Activated CD8-positive, alpha-beta memory T cell treated with anti-CD3 and anti-CD28 coated beads, Interleukin-2, amount 10 ng/mL, durations not matched to agents 7 days and 5 days (primary cell): Measurements from ENCODE around the gene RPL36AL. TPM values are rescaled to one million over a fixed set of nuclear protein-coding genes. Genes with fewer than 3 reads are reported as not detected.

ENCODE experiments used
- ATAC-seq: fragments of 150-1000 bp; cut with Tn5 transposase; one replicate; pipeline ENCODE4 v1.10.0; 2021; ENCODE audit warnings: moderate library complexity
- CTCF ChIA-PET: fragments of 350-600 bp; sonication (Branson Sonifier 250); formaldehyde crosslinking; loops from one replicate; lab custom pipeline; 2021; ENCODE audit warnings: antibody characterized with exemption; lab: Charles Lee
- DNase-seq: peaks from one replicate; pipeline ENCODE4 v3.0.0-alpha.2; 2020
- H3K27ac Mint-ChIP-seq: one replicate; pipeline ENCODE4 v1.8.0; 2021; ENCODE audit warnings: mild to moderate bottlenecking, mixed read lengths
- H3K27me3 Mint-ChIP-seq: one replicate; pipeline ENCODE4 v1.8.0; 2021; ENCODE audit warnings: mixed read lengths
- H3K36me3 Mint-ChIP-seq: one replicate; pipeline ENCODE4 v1.8.0; 2021; ENCODE audit warnings: mild to moderate bottlenecking, mixed read lengths
- H3K4me1 Mint-ChIP-seq: one replicate; pipeline ENCODE4 v1.8.0; 2021; ENCODE audit warnings: mixed read lengths
- H3K4me3 Mint-ChIP-seq: one replicate; pipeline ENCODE4 v1.8.0; 2021; ENCODE audit warnings: mild to moderate bottlenecking, moderate library complexity, mixed read lengths
- H3K9me3 Mint-ChIP-seq: one replicate; pipeline ENCODE4 v1.8.0; 2022; ENCODE audit warnings: low read depth, mixed read lengths
- total RNA-seq, 2 experiments: library from RNA; stranded (reverse); gene quantifications; one replicate each; pipeline ENCODE4 v1.2.3, GENCODE V29; 2021

The RPL36AL gene
- total RNA-seq, 2 experiments from 2014 or later, result 245 to 248 TPM

DNA sequence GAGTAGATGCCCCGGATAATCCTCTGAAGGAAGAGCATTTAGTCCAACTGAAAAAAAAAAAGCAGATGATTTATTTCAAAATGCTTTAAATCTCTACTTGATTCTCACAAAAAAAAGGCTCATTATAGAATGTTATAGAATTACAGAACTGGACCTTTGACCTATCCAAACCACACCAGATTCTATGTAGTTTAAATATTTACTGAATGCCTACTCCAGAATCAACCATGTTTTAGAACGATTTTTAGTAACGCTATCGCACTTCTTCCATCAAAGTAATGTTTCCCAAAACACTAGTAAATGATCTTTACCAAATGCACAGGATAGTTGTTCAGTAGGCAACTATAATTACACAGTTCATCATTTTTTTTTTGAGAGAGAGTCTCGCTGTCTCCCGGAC, 36.8 kb downstream of the RPL36AL start:
- ATAC-seq (no peak), DNase-seq (no peak)
- Mint-ChIP-seq H3K4me1 (peaks cover 47% of the 10 kb centered on the region), H3K36me3 (peaks cover 57% of the 10 kb centered on the region), H3K27ac (peak overlapping the region; percentile 99), H3K27me3 (no peaks in the 10 kb centered on the region), H3K4me3 (peak overlapping the region; percentile 89), H3K9me3 (no peaks in the 10 kb centered on the region)
- CTCF ChIA-PET, result interaction anchor here (0.7 to 1.2 kb wide), 2 partner anchors 15 to 38 kb away, joined by 3 read pairs; partner anchors contain the start of gene LRR1

DNA sequence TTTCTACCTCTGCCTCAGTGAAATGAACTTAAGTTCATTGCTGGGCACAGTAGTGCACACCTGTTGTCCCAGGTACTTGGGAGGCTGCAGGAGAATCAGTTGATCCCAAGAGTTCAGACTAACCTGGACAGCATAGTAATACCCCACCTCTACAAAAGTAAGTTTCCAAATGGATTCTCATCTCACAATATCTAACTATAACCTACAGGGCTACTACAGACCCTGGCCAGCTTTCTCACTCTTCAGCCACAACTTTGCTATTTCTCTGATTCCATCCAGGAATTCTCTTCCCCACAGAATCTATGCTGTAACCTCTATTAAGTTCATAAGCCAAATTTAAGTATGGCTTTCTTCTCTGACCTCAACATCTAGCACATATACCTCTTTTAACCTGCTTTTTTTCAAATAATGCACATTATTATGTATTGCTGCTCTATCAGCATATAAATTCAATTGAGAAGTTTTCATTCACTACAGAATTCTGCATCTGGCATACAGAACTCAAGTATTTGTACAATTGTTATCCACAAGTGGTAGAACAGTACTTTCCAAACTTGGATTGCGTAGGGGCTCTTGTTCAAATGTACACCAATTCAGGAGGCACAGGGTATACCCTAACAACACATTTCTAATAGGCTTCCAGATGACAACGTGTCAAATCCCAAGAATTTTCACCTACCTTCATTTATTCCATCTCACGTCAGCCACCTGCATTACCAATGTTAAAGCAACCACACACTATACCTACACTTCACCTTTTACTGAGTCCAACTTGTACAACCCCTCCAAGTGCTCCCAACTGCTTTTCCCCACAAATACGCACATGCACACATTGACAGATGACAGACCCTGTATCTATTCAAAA, 38.1 kb downstream of the RPL36AL start:
- H3K36me3 Mint-ChIP-seq, result peaks cover 65% of the 10 kb centered on the region
- DNase-seq (no peak), ATAC-seq (no peak)
- H3K27me3 Mint-ChIP-seq, result no peaks in the 10 kb centered on the region
- H3K27ac Mint-ChIP-seq, result peak overlapping the region; percentile 29
- CTCF ChIA-PET, result interaction anchor here (0.5 to 1.2 kb wide), 3 partner anchors 17 to 121 kb away, joined by 3 to 4 read pairs (median 3); partner anchors contain the start of gene LRR1
- H3K4me1 Mint-ChIP-seq, result peaks cover 49% of the 10 kb centered on the region
- H3K4me3 Mint-ChIP-seq, result no peak overlapping the region
- H3K9me3 Mint-ChIP-seq, result no peaks in the 10 kb centered on the region

- Mint-ChIP-seq H3K4me1 (peaks cover 45% of the 10 kb centered on the region), H3K9me3 (no peaks in the 10 kb centered on the region), H3K36me3 (peaks cover 72% of the 10 kb centered on the region), H3K4me3 (no peak overlapping the region), H3K27ac (peak overlapping the region; percentile 27), H3K27me3 (no peaks in the 10 kb centered on the region)
- DNase-seq (no peak), ATAC-seq (no peak)
- CTCF ChIA-PET, result interaction anchor here (0.9 kb wide), 1 partner anchor 120 kb away, joined by 3 read pairs; no protein-coding TSS in a partner anchor
Measured at GRCh38 chr14:49581209-49582112, 39.0 kb downstream of the RPL36AL start.

DNA sequence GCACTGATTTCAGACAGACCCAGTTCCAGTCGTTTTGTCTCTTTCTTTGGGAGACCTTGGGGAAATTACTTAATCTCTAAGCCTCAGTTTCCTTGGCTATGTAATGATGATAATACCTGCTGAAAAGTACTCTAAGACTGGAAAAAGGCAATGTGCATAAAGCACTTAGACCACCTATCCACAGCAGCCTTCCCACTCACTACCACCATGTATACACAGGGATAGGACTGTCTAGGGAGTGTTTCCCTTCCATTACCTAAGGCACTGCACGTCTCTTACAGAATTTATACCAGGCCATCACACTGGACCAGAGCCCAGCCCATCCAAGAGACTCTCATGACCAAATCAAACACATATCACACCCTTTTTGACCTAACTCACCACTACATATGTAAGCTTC, 40.6 kb downstream of the RPL36AL start:
- Mint-ChIP-seq H3K36me3 (peaks cover 67% of the 10 kb centered on the region), H3K4me1 (peaks cover 45% of the 10 kb centered on the region), H3K9me3 (no peaks in the 10 kb centered on the region), H3K27ac (peak overlapping the region; percentile 33), H3K27me3 (no peaks in the 10 kb centered on the region), H3K4me3 (no peak overlapping the region)
- no peak for DNase-seq
- ATAC-seq, result no peak
- CTCF ChIA-PET, result interaction anchor here (1.2 kb wide), 1 partner anchor 42 kb away, joined by 3 read pairs; no protein-coding TSS in a partner anchor

DNA sequence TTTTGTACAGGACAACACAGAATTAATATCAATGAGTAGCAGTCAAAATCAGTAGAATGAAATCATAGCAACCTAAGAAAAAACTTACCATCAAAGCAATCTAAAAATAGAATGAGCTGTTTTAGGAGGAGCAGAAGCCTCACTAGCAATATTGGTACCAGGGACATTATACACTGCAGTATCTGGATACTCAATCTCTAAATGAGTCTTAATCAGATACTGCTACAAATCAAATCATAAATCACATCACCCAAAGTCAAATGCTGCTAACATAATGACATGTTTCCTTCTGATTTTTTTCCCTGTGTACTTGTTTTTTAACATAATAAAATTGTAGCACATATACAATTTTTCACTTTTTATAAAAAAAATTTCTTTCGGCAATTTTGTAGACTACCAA, 42.3 kb downstream of the RPL36AL start:
- Mint-ChIP-seq H3K4me1 (peaks cover 34% of the 10 kb centered on the region), H3K27ac (no peak overlapping the region), H3K27me3 (no peaks in the 10 kb centered on the region), H3K9me3 (no peaks in the 10 kb centered on the region), H3K36me3 (peaks cover 67% of the 10 kb centered on the region), H3K4me3 (no peak overlapping the region)
- ATAC-seq (no peak), DNase-seq (no peak)
- CTCF ChIA-PET, result no interaction called here

GRCh38 chr14:49574038-49574437, 46.4 kb downstream of the RPL36AL start:
- no peaks in the 10 kb centered on the region for H3K27me3 Mint-ChIP-seq
- ATAC-seq (no peak), DNase-seq (no peak)
- no peak overlapping the region for H3K4me3 Mint-ChIP-seq
- H3K9me3 Mint-ChIP-seq, result no peaks in the 10 kb centered on the region
- peaks cover 57% of the 10 kb centered on the region for H3K36me3 Mint-ChIP-seq
- H3K4me1 Mint-ChIP-seq, result peaks cover 7% of the 10 kb centered on the region
- CTCF ChIA-PET, result interaction anchor here (0.6 kb wide), 1 partner anchor 216 kb away, joined by 3 read pairs; no protein-coding TSS in a partner anchor
- H3K27ac Mint-ChIP-seq, result no peak overlapping the region

DNA sequence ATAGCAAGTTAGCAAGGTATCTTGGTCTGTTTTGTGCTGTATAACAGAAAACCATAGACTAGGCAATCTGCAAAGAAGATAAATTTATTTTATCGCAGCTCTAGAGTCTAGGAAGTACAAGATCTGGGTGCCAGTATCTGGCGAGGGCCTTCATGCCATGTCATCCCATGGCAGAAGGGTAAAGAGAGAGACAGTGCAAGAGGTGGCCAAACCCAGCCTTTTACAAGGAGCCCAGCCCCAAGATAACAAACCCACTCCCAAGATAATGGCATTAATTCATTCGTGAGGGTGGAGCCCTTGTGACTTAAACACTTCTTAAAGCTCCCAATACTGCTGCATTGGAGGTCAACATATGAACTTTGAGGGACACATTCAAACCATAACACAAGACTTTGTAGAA, 51.1 kb downstream of the RPL36AL start:
- DNase-seq (no peak), ATAC-seq (no peak)
- H3K27me3 Mint-ChIP-seq, result no peaks in the 10 kb centered on the region
- peaks cover 25% of the 10 kb centered on the region for H3K36me3 Mint-ChIP-seq
- H3K9me3 Mint-ChIP-seq, result no peaks in the 10 kb centered on the region
- H3K4me1 Mint-ChIP-seq, result no peaks in the 10 kb centered on the region
- no peak overlapping the region for H3K4me3 Mint-ChIP-seq
- no peak overlapping the region for H3K27ac Mint-ChIP-seq
- CTCF ChIA-PET, result no interaction called here

Other genes with a start within 250 kb of the RPL36AL start
- 1,000 to 10,000 TPM; 1,378 to 1,419 TPM for gene RPS29, start 34.2 kb downstream of the RPL36AL start, total RNA-seq
- 10 to 100 TPM; 64.4 to 71.3 TPM for gene LRR1, start 21.7 kb downstream of the RPL36AL start, total RNA-seq
- 10 to 100 TPM; 68.4 to 75.9 TPM for gene MGAT2, start 173 bp upstream of the RPL36AL start, total RNA-seq
- 10 to 100 TPM in 1 of 2 experiments, 1 to 10 TPM in 1; 8.7 to 11.5 TPM for gene DNAAF2, start 14.6 kb upstream of the RPL36AL start, total RNA-seq
- gene POLE2, start 67.6 kb upstream of the RPL36AL start, total RNA-seq, result 10 to 100 TPM; 39.9 to 40.2 TPM
- gene KLHDC1, start 72.5 kb upstream of the RPL36AL start, total RNA-seq, result 1 to 10 TPM; 1.1 to 1.9 TPM
- 10 to 100 TPM; 25.3 to 32.3 TPM for gene KLHDC2, start 147.5 kb upstream of the RPL36AL start, total RNA-seq
- gene NEMF, start 232.2 kb upstream of the RPL36AL start, total RNA-seq, result 10 to 100 TPM; 78.7 to 82.8 TPM